ENCODE results near the gene MIB1. TPM values are rescaled to one million over a fixed set of nuclear protein-coding genes. Genes with fewer than 3 reads are reported as not detected.

MIB1 gene
- total RNA-seq, 1 experiment from 2014 or later: 66.3 TPM

DNA sequence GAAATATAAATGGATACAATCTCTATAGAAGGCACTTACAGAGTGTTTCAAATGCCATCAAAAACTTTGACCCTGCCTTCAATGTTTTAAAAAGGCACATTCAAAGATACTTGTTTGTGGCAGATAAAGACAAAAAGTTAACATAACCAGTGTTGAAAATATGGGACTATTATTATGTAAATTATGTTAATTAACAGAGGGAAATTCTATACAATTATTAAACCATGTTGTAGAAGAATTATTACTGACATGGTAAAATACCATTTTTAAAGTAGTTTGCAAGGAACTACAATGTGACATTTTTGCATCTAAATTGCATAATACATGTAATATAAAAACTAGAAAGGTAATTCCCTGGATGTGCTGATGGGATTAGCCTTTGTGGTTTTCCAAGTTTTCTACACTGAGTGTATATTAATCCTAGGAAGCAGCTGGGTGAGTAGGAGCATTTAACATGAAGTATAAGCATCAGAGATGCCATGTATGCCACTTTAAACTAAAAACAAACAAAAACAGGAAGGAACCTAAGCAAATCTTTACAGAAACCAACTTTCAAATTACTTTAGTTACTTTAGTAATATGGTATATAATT is 21.7 kb downstream of the MIB1 start:
- TF ChIP-seq SIN3A (IDR thresholded peaks at IDR 0.05; ENCODE audit: borderline replicate concordance, insufficient read depth, low read depth, low read length) (no peak), TCF7L2 (IDR thresholded peaks at IDR 0.05; ENCODE audit: low read depth, low read length) (no peak), REST (IDR thresholded peaks at IDR 0.05; ENCODE audit: insufficient read depth in 1 of 2, low read depth in 2 of 2, low read length in 1 of 2) (no peak), POLR2AphosphoS5 (IDR thresholded peaks at IDR 0.05; ENCODE audit: low read depth, low read length) (no peak)
- TF ChIP-seq, protein P1, sequence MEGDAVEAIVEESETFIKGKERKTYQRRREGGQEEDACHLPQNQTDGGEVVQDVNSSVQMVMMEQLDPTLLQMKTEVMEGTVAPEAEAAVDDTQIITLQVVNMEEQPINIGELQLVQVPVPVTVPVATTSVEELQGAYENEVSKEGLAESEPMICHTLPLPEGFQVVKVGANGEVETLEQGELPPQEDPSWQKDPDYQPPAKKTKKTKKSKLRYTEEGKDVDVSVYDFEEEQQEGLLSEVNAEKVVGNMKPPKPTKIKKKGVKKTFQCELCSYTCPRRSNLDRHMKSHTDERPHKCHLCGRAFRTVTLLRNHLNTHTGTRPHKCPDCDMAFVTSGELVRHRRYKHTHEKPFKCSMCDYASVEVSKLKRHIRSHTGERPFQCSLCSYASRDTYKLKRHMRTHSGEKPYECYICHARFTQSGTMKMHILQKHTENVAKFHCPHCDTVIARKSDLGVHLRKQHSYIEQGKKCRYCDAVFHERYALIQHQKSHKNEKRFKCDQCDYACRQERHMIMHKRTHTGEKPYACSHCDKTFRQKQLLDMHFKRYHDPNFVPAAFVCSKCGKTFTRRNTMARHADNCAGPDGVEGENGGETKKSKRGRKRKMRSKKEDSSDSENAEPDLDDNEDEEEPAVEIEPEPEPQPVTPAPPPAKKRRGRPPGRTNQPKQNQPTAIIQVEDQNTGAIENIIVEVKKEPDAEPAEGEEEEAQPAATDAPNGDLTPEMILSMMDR (IDR thresholded peaks at IDR 0.05): no peak
- ATAC-seq: no peak
- in situ Hi-C loops (cut with HindIII; ENCODE audit: low pct_unique_long_range_greater_than_20kb, low sequenced_read_pairs) (no loop called here), intact Hi-C loops (cut with micrococcal nuclease; ENCODE audit: unreplicated experiment) (no loop called here)
- no TSS peak for BruUV-seq (replicated peaks)
- no peaks in the 10 kb centered on the region for H3K27me3 ChIP-seq (ENCODE audit: control insufficient read depth, insufficient read depth, low read length)
- H3K27ac ChIP-seq (ENCODE audit: low read length): no peak overlapping the region
- ChIA-PET POLR2A (no interaction called here), CTCF (no interaction called here)
- peaks cover 11% of the 10 kb centered on the region for H3K4me1 ChIP-seq (ENCODE audit: control insufficient read depth, insufficient read depth, low read length)
- H3K9me3 ChIP-seq (ENCODE audit: control insufficient read depth, insufficient read depth, low read depth, low read length): no peaks in the 10 kb centered on the region
- no peaks in the 10 kb centered on the region; the same call in 1 of the 2 replicates for H3K36me3 ChIP-seq (ENCODE audit: control insufficient read depth, insufficient read depth, low read length)
- DNase-seq (ENCODE audit: low read depth, low spot score): no peak
- H3K4me3 ChIP-seq (ENCODE audit: low read depth in 2 of 2, low read length in 2 of 2): no peak overlapping the region

- BruUV-seq (replicated peaks): no TSS peak
- Histone ChIP-seq H3K4me3 (ENCODE audit: low read depth in 2 of 2, low read length in 2 of 2) (no peak overlapping the region), H3K9me3 (ENCODE audit: control insufficient read depth, insufficient read depth, low read depth, low read length) (no peaks in the 10 kb centered on the region), H3K4me1 (ENCODE audit: control insufficient read depth, insufficient read depth, low read length) (peaks cover 11% of the 10 kb centered on the region), H3K27ac (ENCODE audit: low read length) (no peak overlapping the region), H3K27me3 (ENCODE audit: control insufficient read depth, insufficient read depth, low read length) (no peaks in the 10 kb centered on the region), H3K36me3 (ENCODE audit: control insufficient read depth, insufficient read depth, low read length) (peaks cover 3% of the 10 kb centered on the region; the same call in 1 of the 2 replicates)
- CTCF ChIA-PET: no interaction called here
- DNase-seq (ENCODE audit: low read depth, low spot score) (no peak), ATAC-seq (no peak)
- in situ Hi-C loops (cut with HindIII; ENCODE audit: low pct_unique_long_range_greater_than_20kb, low sequenced_read_pairs) (no loop called here), intact Hi-C loops (cut with micrococcal nuclease; ENCODE audit: unreplicated experiment) (no loop called here)
- TF ChIP-seq SIN3A (IDR thresholded peaks at IDR 0.05; ENCODE audit: borderline replicate concordance, insufficient read depth, low read depth, low read length) (no peak), REST (IDR thresholded peaks at IDR 0.05; ENCODE audit: insufficient read depth in 1 of 2, low read depth in 2 of 2, low read length in 1 of 2) (no peak)
- POLR2A ChIA-PET: no interaction called here
Observed at GRCh38 chr18:21763846-21764646, 23.5 kb downstream of the MIB1 start.
